HUES6 (cell line): ENCODE results near the gene TNFAIP8L2.
"Not testable (repeated sequence)": the region's sequence is repeated elsewhere in the genome, so short reads cannot be mapped to it uniquely, and the experiment has no call there.

Experiments used
- H3K27ac ChIP-seq: 2 replicates; pipeline ENCODE4 v1.7.0; 2013; ENCODE audit warnings: low read depth, mild to moderate bottlenecking, low read length, inconsistent platforms
- H3K27me3 ChIP-seq: 2 replicates; pipeline ENCODE4 v1.6.1; 2013; ENCODE audit warnings: low read length; ENCODE audit not compliant: control insufficient read depth, insufficient read depth
- H3K36me3 ChIP-seq: 2 replicates; pipeline ENCODE4 v1.6.1; 2013; ENCODE audit warnings: low read length; ENCODE audit not compliant: control insufficient read depth, insufficient read depth
- H3K4me1 ChIP-seq: 2 replicates; pipeline ENCODE4 v1.6.1; 2013; ENCODE audit warnings: low read length; ENCODE audit not compliant: control insufficient read depth, insufficient read depth
- H3K4me3 ChIP-seq: 2 replicates; pipeline ENCODE4 v1.5.1; 2013; ENCODE audit warnings: low read depth, low read length
- H3K9ac ChIP-seq: one replicate; pipeline ENCODE4 v1.6.1; 2013; ENCODE audit warnings: mild to moderate bottlenecking, low read length
- H3K9me3 ChIP-seq: 2 replicates; pipeline ENCODE4 v1.6.1; 2013; ENCODE audit warnings: low read depth, low read length; ENCODE audit not compliant: control insufficient read depth, insufficient read depth

The TNFAIP8L2 gene

DNA sequence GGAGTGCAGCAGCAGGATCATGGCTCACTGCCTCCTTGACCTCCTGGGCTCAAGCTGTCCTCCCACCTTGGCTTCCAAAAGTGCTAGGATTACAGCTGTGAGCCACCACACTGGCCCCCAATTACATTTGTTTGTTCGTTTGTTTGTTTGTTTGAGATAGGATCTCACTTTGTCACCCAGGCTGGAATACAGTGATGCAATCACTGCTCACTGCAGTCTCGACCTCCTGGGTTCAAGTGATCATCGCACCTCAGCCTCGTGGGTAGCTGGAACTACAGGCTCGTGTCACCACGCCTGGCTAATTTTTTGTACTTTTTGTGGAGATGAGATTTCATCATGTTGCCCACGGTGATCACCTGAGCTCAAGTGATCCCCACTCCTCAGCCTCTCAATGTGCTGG is 35.6 kb downstream of the TNFAIP8L2 start:
- no peak overlapping the region for H3K27ac ChIP-seq
- H3K4me1 ChIP-seq: no peaks in the 10 kb centered on the region; the same call in 1 of the 2 replicates
- H3K9ac ChIP-seq: no peak overlapping the region
- H3K9me3 ChIP-seq: no peaks in the 10 kb centered on the region
- H3K36me3 ChIP-seq: 0 out of 2 replicates have a peak, but pooled peaks cover 4% of the 10 kb centered on the region
- no peak overlapping the region for H3K4me3 ChIP-seq
- H3K27me3 ChIP-seq: no peaks in the 10 kb centered on the region

DNA sequence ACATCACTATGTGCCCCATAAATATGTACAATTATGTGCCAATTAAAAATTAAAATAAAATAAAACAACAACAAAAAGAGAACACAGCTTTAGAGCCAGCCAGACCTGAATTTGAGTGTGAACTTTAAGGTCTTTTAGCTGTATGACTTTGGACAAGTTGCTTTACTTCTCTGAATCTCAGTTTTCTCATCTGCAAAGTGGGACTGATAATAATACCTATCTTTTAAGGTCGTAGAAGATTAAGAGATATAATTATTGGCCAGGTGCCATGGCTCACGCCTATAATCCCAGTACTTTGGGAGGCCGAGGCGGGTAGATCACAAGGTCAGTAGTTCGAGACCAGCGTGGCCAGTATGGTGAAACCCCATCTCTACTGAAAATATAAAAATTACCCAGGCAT is 36.9 kb downstream of the TNFAIP8L2 start:
- no peak overlapping the region for H3K4me3 ChIP-seq
- H3K36me3 ChIP-seq: no peaks in the 10 kb centered on the region
- no peaks in the 10 kb centered on the region for H3K27me3 ChIP-seq
- H3K9ac ChIP-seq: no peak overlapping the region
- peaks cover 5% of the 10 kb centered on the region for H3K4me1 ChIP-seq
- no peaks in the 10 kb centered on the region for H3K9me3 ChIP-seq
- H3K27ac ChIP-seq: no peak overlapping the region

- Histone ChIP-seq H3K4me1 (peaks cover 5% of the 10 kb centered on the region), H3K9ac (no peak overlapping the region), H3K27ac (no peak overlapping the region), H3K36me3 (no peaks in the 10 kb centered on the region), H3K4me3 (no peak overlapping the region), H3K27me3 (no peaks in the 10 kb centered on the region), H3K9me3 (no peaks in the 10 kb centered on the region)
Observed at GRCh38 chr1:151193856-151194255, 37.4 kb downstream of the TNFAIP8L2 start.

- not testable (repeated sequence) for H3K4me3 ChIP-seq, H3K27ac ChIP-seq
Observed at GRCh38 chr1:151194894-151195594, 38.6 kb downstream of the TNFAIP8L2 start.

GRCh38 chr1:151196292-151196800 is 39.9 kb downstream of the TNFAIP8L2 start:
- Histone ChIP-seq H3K27ac (no peak overlapping the region), H3K36me3 (0 out of 2 replicates have a peak, but pooled peaks cover 2% of the 10 kb centered on the region), H3K4me1 (peaks cover 7% of the 10 kb centered on the region), H3K27me3 (no peaks in the 10 kb centered on the region), H3K4me3 (no peak overlapping the region), H3K9me3 (no peaks in the 10 kb centered on the region), H3K9ac (no peak overlapping the region)

More at GRCh38 chr1:151194894-151195594, 38.6 kb downstream of the TNFAIP8L2 start:
- H3K36me3 ChIP-seq, H3K9me3 ChIP-seq, H3K4me1 ChIP-seq, H3K27me3 ChIP-seq, H3K9ac ChIP-seq: not testable (repeated sequence)

DNA sequence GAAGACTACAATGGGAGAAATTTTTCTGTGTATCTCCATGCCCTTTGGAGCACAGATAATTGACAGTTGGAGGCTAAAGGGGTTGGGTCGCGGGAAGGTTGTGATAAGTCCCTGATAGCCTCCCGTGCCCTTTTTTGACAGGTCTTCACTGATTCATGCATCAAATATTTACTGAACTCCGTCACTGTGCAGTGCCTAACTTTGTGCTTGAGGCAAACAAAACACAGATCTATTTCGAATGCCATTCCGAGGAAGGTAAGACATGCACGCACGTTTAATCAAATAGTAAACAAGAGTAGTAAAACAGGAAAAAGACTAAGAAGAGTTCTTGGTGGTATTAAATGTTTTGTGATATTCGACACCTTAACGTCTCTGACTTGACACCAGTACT is 41.4 kb downstream of the TNFAIP8L2 start:
- peak overlapping the region; percentile 97 for H3K4me3 ChIP-seq
- H3K4me1 ChIP-seq: peaks cover 7% of the 10 kb centered on the region
- H3K9ac ChIP-seq: peak overlapping the region; percentile 90
- no peaks in the 10 kb centered on the region for H3K27me3 ChIP-seq
- H3K27ac ChIP-seq: peak overlapping the region; percentile 87; the same call in 1 of the 2 replicates
- H3K36me3 ChIP-seq: peaks cover 15% of the 10 kb centered on the region
- H3K9me3 ChIP-seq: no peaks in the 10 kb centered on the region

DNA sequence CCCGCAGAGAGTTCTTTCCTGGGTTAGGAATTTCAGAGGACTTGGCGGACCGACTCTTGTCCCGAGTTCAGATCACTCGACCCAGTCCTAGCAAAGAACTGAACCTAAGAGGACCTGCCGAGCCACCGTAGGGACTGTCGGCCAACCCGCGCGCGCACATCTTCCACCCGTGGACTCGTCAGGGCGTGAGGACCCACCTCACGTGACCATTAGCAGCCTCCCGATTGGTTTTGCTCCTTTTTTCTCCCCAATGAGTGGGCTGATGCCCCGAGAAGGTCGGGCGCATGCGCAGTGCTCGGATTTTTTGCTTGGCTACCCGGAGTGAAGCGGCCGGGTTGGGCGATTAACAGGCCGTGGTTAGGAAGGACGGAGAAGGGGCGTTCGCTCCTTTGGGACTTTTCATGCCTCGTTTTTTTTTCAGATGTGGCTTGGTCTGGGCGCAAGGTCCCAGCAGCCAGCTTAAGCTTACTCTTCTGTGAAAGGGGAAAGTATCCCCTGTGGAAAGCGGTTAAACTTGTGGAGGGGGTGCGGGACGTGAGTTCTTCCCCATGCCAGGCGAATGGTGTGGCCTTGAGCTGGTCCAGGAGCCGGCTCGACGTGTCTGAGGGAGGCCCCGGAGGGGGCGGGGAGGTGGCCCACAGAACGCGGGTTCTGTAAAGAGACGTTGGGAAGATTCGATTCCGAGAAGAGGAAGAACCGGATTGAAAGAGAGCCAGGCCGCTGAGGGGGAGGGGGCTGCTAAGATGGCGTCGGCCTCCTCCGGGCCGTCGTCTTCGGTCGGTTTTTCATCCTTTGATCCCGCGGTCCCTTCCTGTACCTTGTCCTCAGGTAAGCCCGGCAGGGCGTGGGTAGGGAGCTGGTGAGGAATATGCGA is 42.0 kb downstream of the TNFAIP8L2 start, which contains the start of gene PIP5K1A:
PIP5K1A (plus strand) TSS at position 299 of the 874 bp plus-strand sequence; CDS start at position 744, 445 bp downstream.
- Histone ChIP-seq H3K27ac (peak within 1 kb of the TSS; percentile 87; the same call in 1 of the 2 replicates), H3K4me3 (peak within 1 kb of the TSS; percentile 97), H3K4me1 (peaks cover 7% of the 10 kb centered on the region), H3K36me3 (peaks cover 20% of the 10 kb centered on the region), H3K9me3 (no peaks in the 10 kb centered on the region), H3K9ac (peak within 1 kb of the TSS; percentile 90), H3K27me3 (no peaks in the 10 kb centered on the region)

DNA sequence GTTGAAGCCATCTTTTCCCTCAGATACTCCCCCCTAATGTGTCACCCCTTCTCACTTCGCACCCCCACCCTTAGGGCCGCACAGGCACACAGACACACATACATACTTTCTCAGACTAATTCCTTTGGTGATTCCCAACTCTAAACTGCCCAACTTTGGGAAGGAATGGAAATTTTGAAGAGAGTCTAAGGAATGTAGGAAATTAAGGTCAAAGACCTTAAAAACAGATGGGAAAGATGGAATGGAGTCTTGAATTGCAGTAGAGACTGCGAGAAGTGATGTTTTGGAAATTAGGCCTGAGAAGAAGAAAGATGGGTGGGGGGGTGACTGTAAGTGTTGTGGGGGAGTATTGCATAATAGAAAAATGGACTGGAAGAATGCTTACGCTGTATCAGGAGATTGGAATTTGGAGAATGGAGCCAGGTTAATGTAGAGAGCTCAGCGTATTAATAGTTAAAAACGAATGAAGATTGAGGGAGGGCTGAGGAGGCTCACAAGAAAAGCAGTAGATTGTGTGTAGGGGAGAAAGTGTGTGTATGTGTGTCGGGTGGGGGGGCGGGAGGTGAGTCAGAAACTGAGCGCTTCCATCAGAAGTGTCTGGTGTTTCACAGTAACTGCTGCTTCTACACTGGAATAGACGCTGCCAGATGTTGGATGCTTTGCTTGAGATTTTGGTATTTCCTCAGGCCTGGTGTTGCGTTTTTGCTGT is 43.6 kb downstream of the TNFAIP8L2 start:
- peak overlapping the region; percentile 97 for H3K4me3 ChIP-seq
- H3K9ac ChIP-seq: peak overlapping the region; percentile 90
- peaks cover 7% of the 10 kb centered on the region for H3K4me1 ChIP-seq
- H3K27ac ChIP-seq: no peak overlapping the region
- H3K9me3 ChIP-seq: no peaks in the 10 kb centered on the region
- H3K36me3 ChIP-seq: peaks cover 26% of the 10 kb centered on the region
- no peaks in the 10 kb centered on the region for H3K27me3 ChIP-seq

GRCh38 chr1:151205381-151205965 is 49.0 kb downstream of the TNFAIP8L2 start:
- H3K4me1 ChIP-seq, H3K9me3 ChIP-seq, H3K9ac ChIP-seq, H3K27ac ChIP-seq, H3K4me3 ChIP-seq, H3K27me3 ChIP-seq: not testable (repeated sequence)
- peaks cover 62% of the 10 kb centered on the region for H3K36me3 ChIP-seq
